Ascending aorta (tissue), 2 donors: ENCODE results near the gene SNX3. TPM values are rescaled to one million over a fixed set of nuclear protein-coding genes. Genes with fewer than 3 reads are reported as not detected.
"Not testable (repeated sequence)": the region's sequence is repeated elsewhere in the genome, so short reads cannot be mapped to it uniquely, and the experiment has no call there.

Source experiments
- DNase-seq, 2 donors: peaks; one replicate each; pipeline ENCODE4 v3.0.0-alpha.2; 2019; ENCODE audit warnings: low spot score in 2 of 2
- H3K27ac ChIP-seq, 2 donors: fragments of 200-600 bp; sonication (generic); one replicate each; pipeline ENCODE4 v1.5.1; 2016 to 2017; ENCODE audit warnings: mild to moderate bottlenecking in 1 of 2
- H3K27me3 ChIP-seq: fragments of 200-600 bp; sonication (generic); one replicate; pipeline ENCODE4 v1.5.1; 2017
- H3K36me3 ChIP-seq, 2 donors: fragments of 200-600 bp; sonication (generic); one replicate each; pipeline ENCODE4 v1.5.1; 2016
- H3K4me1 ChIP-seq, 2 donors: fragments of 200-600 bp; sonication (generic); one replicate each; pipeline ENCODE4 v1.5.1; 2016 to 2017; ENCODE audit warnings: mild to moderate bottlenecking in 1 of 2
- H3K4me3 ChIP-seq, 2 donors: fragments of 200-600 bp; sonication (generic); one replicate each; pipeline ENCODE4 v1.5.1; 2016 to 2017; ENCODE audit warnings: mild to moderate bottlenecking in 1 of 2
- H3K9me3 ChIP-seq, 2 donors: fragments of 200-600 bp; sonication (generic); one replicate each; pipeline ENCODE4 v1.5.1; 2016
- CTCF ChIP-seq, 3 experiments: fragments of 200-600 bp in 2 of 3; fragments of 450-650 bp in 1 of 3; sonication (generic) in 2 of 3; IDR thresholded peaks; one replicate each; pipeline ENCODE4 v1.5.1; 2016 to 2019; ENCODE audit warnings: antibody characterized with exemption in 3 of 3, mild to moderate bottlenecking in 1 of 3, moderate library complexity in 1 of 3
- intact Hi-C: fragments of 100-400 bp; cut with DNase I; formaldehyde crosslinking; loops from one replicate; pipeline ENCODE4 v1.15.1; 2023
- total RNA-seq: library from RNA; depleted of rRNA; stranded (reverse); fragments of >200 nt; gene quantifications from one replicate; pipeline ENCODE4 v1.1.0, GENCODE V29; 2016

SNX3 gene
- total RNA-seq, 1 donor from 2014 or later: 112 TPM

- Histone ChIP-seq H3K27me3 (no peaks in the 10 kb centered on the region), H3K27ac (no peak overlapping the region), H3K9me3 (no peaks in the 10 kb centered on the region), H3K36me3 (peaks cover 0 to 9% of the 10 kb centered on the region in 2 donors), H3K4me3 (no peak overlapping the region), H3K4me1 (peaks cover 0 to 15% of the 10 kb centered on the region in 2 donors)
- no peak for TF ChIP-seq CTCF (IDR thresholded peaks at IDR 0.05)
- intact Hi-C loops: no loop called here
- DNase-seq: no peak
Measured at GRCh38 chr6:108247965-108248536, 12.8 kb downstream of the SNX3 start.

DNA sequence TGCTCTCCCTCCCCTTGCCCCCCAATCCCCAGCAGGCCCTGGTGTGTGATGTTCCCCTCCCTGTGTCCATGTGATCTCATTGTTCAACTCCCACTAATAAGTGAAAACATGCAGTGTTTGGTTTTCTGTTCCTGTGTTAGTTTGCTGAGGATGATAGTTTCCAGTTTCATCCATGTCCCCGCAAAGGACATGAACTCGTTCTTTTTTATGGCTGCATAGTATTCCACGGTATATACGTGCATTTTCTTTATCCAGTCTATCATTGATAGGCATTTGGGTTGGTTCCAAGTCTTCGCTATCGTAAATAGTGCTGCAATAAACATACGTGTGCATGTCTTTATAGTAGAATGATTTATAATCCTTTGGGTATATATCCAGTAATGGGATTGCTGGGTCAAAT is 15.7 kb downstream of the SNX3 start:
- H3K4me1 ChIP-seq, H3K27ac ChIP-seq, H3K4me3 ChIP-seq, H3K27me3 ChIP-seq, intact Hi-C loops, DNase-seq, H3K9me3 ChIP-seq: not testable (repeated sequence)
- H3K36me3 ChIP-seq: peaks cover 9 to 12% of the 10 kb centered on the region in 2 donors

DNA sequence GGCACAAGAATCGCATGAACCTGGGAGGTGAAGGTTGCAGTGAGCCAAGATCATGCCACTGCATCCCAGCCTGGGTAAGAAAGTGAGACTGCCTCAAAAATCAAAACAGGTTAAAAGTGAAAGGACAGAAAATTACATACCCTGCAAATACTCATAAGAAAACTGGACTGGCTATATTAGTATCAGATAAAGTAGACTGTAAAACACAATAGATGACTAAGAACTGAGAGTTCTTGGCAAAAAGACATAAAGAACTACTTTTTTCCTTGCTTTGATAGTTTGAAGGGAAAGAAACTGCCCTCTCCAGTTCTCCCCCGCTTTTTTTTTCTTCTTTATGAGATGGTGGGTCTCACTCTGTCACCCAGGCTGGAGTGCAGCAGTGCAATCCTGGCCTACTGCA is 17.0 kb downstream of the SNX3 start:
- intact Hi-C loops: no loop called here
- H3K27ac ChIP-seq: no peak overlapping the region
- TF ChIP-seq CTCF (IDR thresholded peaks at IDR 0.05): no peak

GRCh38 chr6:108242721-108243120 is 18.1 kb downstream of the SNX3 start:
- Histone ChIP-seq H3K4me1 (no peaks in the 10 kb centered on the region), H3K27me3 (no peaks in the 10 kb centered on the region), H3K4me3 (no peak overlapping the region), H3K36me3 (peaks cover 9 to 15% of the 10 kb centered on the region in 2 donors), H3K27ac (no peak overlapping the region), H3K9me3 (no peaks in the 10 kb centered on the region)
- intact Hi-C loops: no loop called here
- TF ChIP-seq CTCF (IDR thresholded peaks at IDR 0.05): no peak
- no peak for DNase-seq

More for the DNA sequence above, 17.0 kb downstream of the SNX3 start:
- Histone ChIP-seq H3K4me3 (no peak overlapping the region), H3K4me1 (no peaks in the 10 kb centered on the region), H3K27me3 (no peaks in the 10 kb centered on the region), H3K9me3 (no peaks in the 10 kb centered on the region), H3K36me3 (peaks cover 9 to 14% of the 10 kb centered on the region in 2 donors)
- DNase-seq: no peak

GRCh38 chr6:108242259-108242658 is 18.6 kb downstream of the SNX3 start:
- Histone ChIP-seq H3K27me3 (no peaks in the 10 kb centered on the region), H3K4me1 (no peaks in the 10 kb centered on the region)
- intact Hi-C loops: no loop called here

DNA sequence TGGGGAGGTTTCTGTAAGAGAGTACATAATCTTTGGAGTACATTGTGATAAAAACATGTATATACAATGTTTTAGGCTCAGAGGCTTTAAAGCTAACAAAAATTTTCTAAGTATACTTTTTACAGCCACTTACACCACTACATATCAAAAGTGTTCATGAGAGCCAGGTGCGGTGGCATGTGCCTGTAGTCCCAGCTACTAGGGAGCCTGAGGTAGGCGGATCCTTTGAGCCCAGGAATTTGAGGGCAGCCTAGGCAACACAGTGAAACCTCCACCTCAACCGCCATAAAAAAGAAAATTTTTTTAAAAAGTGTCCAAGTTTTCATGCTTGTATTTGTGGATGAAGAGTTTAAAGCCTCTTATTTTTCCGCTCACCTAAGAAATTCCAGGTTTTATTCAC is 22.5 kb downstream of the SNX3 start:
- H3K9me3 ChIP-seq: no peaks in the 10 kb centered on the region
- peaks cover 4 to 26% of the 10 kb centered on the region in 2 donors for H3K36me3 ChIP-seq
- intact Hi-C loops: no loop called here
- DNase-seq: no peak
- H3K27me3 ChIP-seq: no peaks in the 10 kb centered on the region
- no peak overlapping the region for H3K27ac ChIP-seq
- TF ChIP-seq CTCF (IDR thresholded peaks at IDR 0.05): no peak
- no peaks in the 10 kb centered on the region for H3K4me1 ChIP-seq
- no peak overlapping the region for H3K4me3 ChIP-seq

More at GRCh38 chr6:108242259-108242658, 18.6 kb downstream of the SNX3 start:
- DNase-seq: no peak
- H3K4me3 ChIP-seq: no peak overlapping the region
- TF ChIP-seq CTCF (IDR thresholded peaks at IDR 0.05): no peak
- no peak overlapping the region for H3K27ac ChIP-seq
- peaks cover 14 to 17% of the 10 kb centered on the region in 2 donors for H3K36me3 ChIP-seq
- H3K9me3 ChIP-seq: no peaks in the 10 kb centered on the region
